Panc1 (cell line): ENCODE results near the gene CRY2.

ENCODE experiments used
- CTCF ChIP-seq: fragments of 450-650 bp; IDR thresholded peaks from 2 replicates; pipeline ENCODE4 v1.5.1; 2017; ENCODE audit warnings: mild to moderate bottlenecking
- POLR2AphosphoS5 ChIP-seq: IDR thresholded peaks from 2 replicates; pipeline ENCODE4 v1.6.1; 2012; ENCODE audit warnings: mild to moderate bottlenecking, low read depth, low read length, moderate library complexity
- SIN3A ChIP-seq: IDR thresholded peaks from 2 replicates; pipeline ENCODE4 v1.6.1; 2012; ENCODE audit warnings: low read depth, mild to moderate bottlenecking, low read length, moderate library complexity, borderline replicate concordance; ENCODE audit not compliant: insufficient read depth
- TCF7L2 ChIP-seq: IDR thresholded peaks from 2 replicates; pipeline ENCODE4 v1.6.1; 2011; ENCODE audit warnings: mild to moderate bottlenecking, low read depth, low read length, inconsistent platforms
- TF ChIP-seq, protein P1 (sequence below), 2 experiments: IDR thresholded peaks; 2 replicates each; pipeline ENCODE4 v1.6.1; 2011 to 2012; ENCODE audit warnings: low read depth in 2 of 2, control low read depth in 1 of 2, low read length in 1 of 2, mild to moderate bottlenecking in 1 of 2, moderate library complexity in 1 of 2; ENCODE audit not compliant: insufficient read depth in 1 of 2

DNA sequence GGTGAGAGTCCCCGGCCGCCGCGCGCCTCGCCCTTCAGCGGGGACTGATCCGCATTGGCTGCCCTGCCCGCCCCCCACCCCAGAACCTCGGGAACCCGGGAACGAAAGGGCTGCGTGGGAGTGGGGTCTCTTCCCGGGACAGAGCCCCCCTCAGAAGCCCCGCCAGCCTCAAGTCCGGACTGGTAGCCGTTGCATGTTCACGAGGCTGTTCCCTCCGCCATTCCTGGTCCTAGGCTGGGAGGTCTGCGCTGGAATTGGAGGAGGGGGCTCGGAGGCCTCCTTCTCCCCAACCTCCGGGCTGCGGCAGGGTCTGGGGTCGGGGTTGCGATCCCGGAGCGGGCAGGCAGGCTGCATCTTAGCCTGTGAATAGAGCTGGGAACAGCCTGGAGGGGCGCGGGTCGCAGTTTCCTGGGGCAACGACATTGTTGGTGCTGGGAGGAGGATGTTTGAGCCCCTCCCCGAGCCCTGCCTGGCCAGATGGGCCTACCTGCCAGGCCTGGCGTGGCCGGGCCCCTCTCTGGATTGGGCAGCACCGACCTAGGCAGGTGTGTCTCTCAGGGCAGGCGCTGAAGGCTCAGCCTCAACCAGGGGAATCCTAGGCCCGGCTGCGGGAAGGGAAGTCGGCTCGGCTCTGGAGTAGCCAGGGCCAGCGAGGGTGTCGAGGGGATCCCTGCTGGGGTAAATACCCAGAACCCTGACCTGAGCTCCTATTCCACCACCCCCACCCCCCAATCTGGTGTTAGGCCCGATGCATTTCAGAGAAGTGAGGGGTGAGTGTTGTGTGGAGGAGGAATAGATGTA, 38.8 kb downstream of the CRY2 start:
- TF ChIP-seq CTCF = no peak
- TF ChIP-seq POLR2AphosphoS5 = no peak
- TF ChIP-seq TCF7L2 = no peak
- TF ChIP-seq SIN3A = no peak
- TF ChIP-seq, protein P1, sequence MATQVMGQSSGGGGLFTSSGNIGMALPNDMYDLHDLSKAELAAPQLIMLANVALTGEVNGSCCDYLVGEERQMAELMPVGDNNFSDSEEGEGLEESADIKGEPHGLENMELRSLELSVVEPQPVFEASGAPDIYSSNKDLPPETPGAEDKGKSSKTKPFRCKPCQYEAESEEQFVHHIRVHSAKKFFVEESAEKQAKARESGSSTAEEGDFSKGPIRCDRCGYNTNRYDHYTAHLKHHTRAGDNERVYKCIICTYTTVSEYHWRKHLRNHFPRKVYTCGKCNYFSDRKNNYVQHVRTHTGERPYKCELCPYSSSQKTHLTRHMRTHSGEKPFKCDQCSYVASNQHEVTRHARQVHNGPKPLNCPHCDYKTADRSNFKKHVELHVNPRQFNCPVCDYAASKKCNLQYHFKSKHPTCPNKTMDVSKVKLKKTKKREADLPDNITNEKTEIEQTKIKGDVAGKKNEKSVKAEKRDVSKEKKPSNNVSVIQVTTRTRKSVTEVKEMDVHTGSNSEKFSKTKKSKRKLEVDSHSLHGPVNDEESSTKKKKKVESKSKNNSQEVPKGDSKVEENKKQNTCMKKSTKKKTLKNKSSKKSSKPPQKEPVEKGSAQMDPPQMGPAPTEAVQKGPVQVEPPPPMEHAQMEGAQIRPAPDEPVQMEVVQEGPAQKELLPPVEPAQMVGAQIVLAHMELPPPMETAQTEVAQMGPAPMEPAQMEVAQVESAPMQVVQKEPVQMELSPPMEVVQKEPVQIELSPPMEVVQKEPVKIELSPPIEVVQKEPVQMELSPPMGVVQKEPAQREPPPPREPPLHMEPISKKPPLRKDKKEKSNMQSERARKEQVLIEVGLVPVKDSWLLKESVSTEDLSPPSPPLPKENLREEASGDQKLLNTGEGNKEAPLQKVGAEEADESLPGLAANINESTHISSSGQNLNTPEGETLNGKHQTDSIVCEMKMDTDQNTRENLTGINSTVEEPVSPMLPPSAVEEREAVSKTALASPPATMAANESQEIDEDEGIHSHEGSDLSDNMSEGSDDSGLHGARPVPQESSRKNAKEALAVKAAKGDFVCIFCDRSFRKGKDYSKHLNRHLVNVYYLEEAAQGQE (IDR thresholded peaks at IDR 0.05; ENCODE audit: insufficient read depth in 1 of 2, low read depth in 2 of 2, low read length in 1 of 2) = no peak
